Keratinocyte (primary cell): ENCODE data around the gene PAX3. TPM values are rescaled to one million over a fixed set of nuclear protein-coding genes. Genes with fewer than 3 reads are reported as not detected.

Experiments
- DNase-seq: peaks from one replicate; pipeline ENCODE4 v3.0.0-alpha.2; 2011; ENCODE audit warnings: low read depth, missing footprints, low spot score
- FAIRE-seq: peaks from 2 replicates; lab custom pipeline; 2011; peaks lifted over from hg19 to GRCh38; lab: Jason Lieb, UNC
- H2AFZ ChIP-seq: 2 replicates; pipeline ENCODE4 v1.6.0; 2012; ENCODE audit warnings: low read length, control low read depth, inconsistent platforms; ENCODE audit not compliant: control insufficient read depth
- H3K27ac ChIP-seq: 2 replicates; pipeline ENCODE4 v1.5.1; 2011; ENCODE audit warnings: low read length; ENCODE audit not compliant: control insufficient read depth, insufficient read depth
- H3K27me3 ChIP-seq: 3 replicates; pipeline ENCODE4 v1.6.0; 2011; ENCODE audit warnings: low read length; ENCODE audit not compliant: control insufficient read depth, insufficient read depth; ENCODE audit errors: extremely low read depth
- H3K36me3 ChIP-seq, 2 experiments: 2 replicates in 1 of 2; 3 replicates in 1 of 2; pipeline ENCODE4 v1.5.1; 2011; ENCODE audit warnings: low read length in 2 of 2, mild to moderate bottlenecking in 1 of 2; ENCODE audit not compliant: control insufficient read depth in 2 of 2, insufficient read depth in 2 of 2; ENCODE audit errors: extremely low read depth in 1 of 2
- H3K4me1 ChIP-seq: 3 replicates; pipeline ENCODE4 v1.5.1; 2011; ENCODE audit warnings: low read length; ENCODE audit not compliant: control insufficient read depth, insufficient read depth; ENCODE audit errors: extremely low read depth
- H3K4me2 ChIP-seq: 3 replicates; pipeline ENCODE4 v1.6.0; 2011; ENCODE audit warnings: low read depth, low read length; ENCODE audit not compliant: control insufficient read depth, insufficient read depth; ENCODE audit errors: extremely low read depth
- H3K4me3 ChIP-seq, 3 experiments: fragments of 200-600 bp in 1 of 3; sonication (generic) in 1 of 3; 2 replicates in 2 of 3; 3 replicates in 1 of 3; pipeline ENCODE4 v1.5.1; 2011 to 2016; ENCODE audit warnings: low read length in 3 of 3, mild to moderate bottlenecking in 3 of 3, control low read depth in 2 of 3, inconsistent platforms in 1 of 3, low read depth in 1 of 3, mixed read lengths in 1 of 3, mixed run types in 1 of 3, moderate library complexity in 1 of 3; ENCODE audit not compliant: control insufficient read depth in 2 of 3, insufficient read depth in 2 of 3; ENCODE audit errors: extremely low read depth in 1 of 3
- H3K79me2 ChIP-seq: 2 replicates; pipeline ENCODE4 v1.6.0; 2012; ENCODE audit warnings: low read length; ENCODE audit not compliant: control insufficient read depth, insufficient read depth
- H3K9ac ChIP-seq: 3 replicates; pipeline ENCODE4 v1.6.0; 2011; ENCODE audit warnings: low read length; ENCODE audit not compliant: control insufficient read depth, insufficient read depth; ENCODE audit errors: extremely low read depth
- H3K9me1 ChIP-seq: 3 replicates; pipeline ENCODE4 v1.6.0; 2011; ENCODE audit warnings: low read length; ENCODE audit not compliant: control insufficient read depth, insufficient read depth; ENCODE audit errors: extremely low read depth
- H3K9me3 ChIP-seq: 2 replicates; pipeline ENCODE4 v1.5.1; 2012; ENCODE audit warnings: low read depth, low read length; ENCODE audit not compliant: control insufficient read depth
- H4K20me1 ChIP-seq: 3 replicates; pipeline ENCODE4 v1.6.0; 2011; ENCODE audit warnings: low read length; ENCODE audit not compliant: control insufficient read depth, insufficient read depth; ENCODE audit errors: extremely low read depth
- CTCF ChIP-seq, 3 experiments: IDR thresholded peaks in 1 of 3; conservative IDR thresholded peaks in 1 of 3; optimal IDR thresholded peaks in 1 of 3; 2 replicates in 2 of 3; 3 replicates in 1 of 3; pipeline versions ENCODE3 to v1.5.1; 2011; ENCODE audit warnings: low read length in 3 of 3, mild to moderate bottlenecking in 3 of 3, moderate library complexity in 2 of 3, control low read depth in 1 of 3, inconsistent platforms in 1 of 3; ENCODE audit not compliant: insufficient read depth in 2 of 3; ENCODE audit errors: extremely low read depth in 1 of 3
- EZH2 ChIP-seq: IDR thresholded peaks from one replicate; pipeline ENCODE4 v1.6.1; 2012; ENCODE audit warnings: inconsistent platforms, mild to moderate bottlenecking, low read length, moderate library complexity
- dilution Hi-C: fragments of 300-500 bp; cut with MboI; formaldehyde crosslinking; loops from one replicate; pipeline ENCODE4 v1.7.0; 2020; ENCODE audit warnings: low sequenced_read_pairs; ENCODE audit not compliant: extremely low pct_ligation_motif_present
- polyA plus RNA-seq, 5 experiments: library from polyadenylated mRNA; depleted of rRNA in 3 of 5; stranded (reverse) in 3 of 5; stranded (forward) in 1 of 5; unstranded in 1 of 5; fragments of >200 nt; gene quantifications; 1 replicate in 1 of 5; 2 replicates in 3 of 5; 3 replicates in 1 of 5; pipeline versions ENCODE4 v1.2.1 to v1.2.3, GENCODE V29; 2011 to 2012; ENCODE audit warnings: missing spikeins in 2 of 5, low read depth in 1 of 5, low replicate concordance in 1 of 5

PAX3 gene
- polyA plus RNA-seq, 1 donor (not counting 4 experiments of a cell fraction or from before 2014, with no cell fraction given) = not detected

GRCh38 chr2:222292149-222293134, 6.4 kb downstream of the PAX3 start:
- H3K27ac ChIP-seq = no peak overlapping the region
- H3K79me2 ChIP-seq = no peaks in the 10 kb centered on the region
- no peaks in the 10 kb centered on the region for H3K4me1 ChIP-seq
- H2AFZ ChIP-seq = no peak overlapping the region
- DNase-seq = no peak
- peaks cover 8% of the 10 kb centered on the region for H4K20me1 ChIP-seq
- H3K27me3 ChIP-seq = peaks cover 96% of the 10 kb centered on the region
- H3K9me3 ChIP-seq = no peaks in the 10 kb centered on the region
- no peak for TF ChIP-seq CTCF (optimal IDR thresholded peaks at IDR 0.05 in 1 of 3, IDR thresholded peaks at IDR 0.05 in 1 of 3, conservative IDR thresholded peaks at IDR 0.05 in 1 of 3; ENCODE audit: extremely low read depth in 1 of 3, insufficient read depth in 2 of 3, low read length in 3 of 3)
- TF ChIP-seq EZH2 = no peak
- no peak for FAIRE-seq
- H3K36me3 ChIP-seq = no peaks in the 10 kb centered on the region
- no peak overlapping the region for H3K4me3 ChIP-seq
- no peak overlapping the region for H3K9ac ChIP-seq
- H3K4me2 ChIP-seq = no peak overlapping the region
- dilution Hi-C loops = no loop called here
- H3K9me1 ChIP-seq = no peaks in the 10 kb centered on the region

- Histone ChIP-seq H3K79me2 (no peaks in the 10 kb centered on the region), H3K9me3 (no peaks in the 10 kb centered on the region), H3K27me3 (peaks cover 94% of the 10 kb centered on the region), H3K27ac (no peak overlapping the region), H3K36me3 (no peaks in the 10 kb centered on the region), H3K9me1 (no peaks in the 10 kb centered on the region), H3K4me1 (no peaks in the 10 kb centered on the region), H2AFZ (no peak overlapping the region), H3K9ac (no peak overlapping the region), H3K4me3 (no peak overlapping the region), H3K4me2 (no peak overlapping the region), H4K20me1 (peaks cover 8% of the 10 kb centered on the region)
- DNase-seq (no peak), FAIRE-seq (no peak)
- dilution Hi-C loops = no loop called here
- TF ChIP-seq EZH2 (peak; percentile 57), CTCF (optimal IDR thresholded peaks at IDR 0.05 in 1 of 3, IDR thresholded peaks at IDR 0.05 in 1 of 3, conservative IDR thresholded peaks at IDR 0.05 in 1 of 3; ENCODE audit: extremely low read depth in 1 of 3, insufficient read depth in 2 of 3, low read length in 3 of 3) (no peak)
These were observed 7.3 kb downstream of the PAX3 start for GRCh38 chr2:222291485-222291841.
